ENCODE measurements around the gene RBM42.
"Not testable (repeated sequence)": the region's sequence is repeated elsewhere in the genome, so short reads cannot be mapped to it uniquely, and the experiment has no call there.

RBM42 gene

DNA sequence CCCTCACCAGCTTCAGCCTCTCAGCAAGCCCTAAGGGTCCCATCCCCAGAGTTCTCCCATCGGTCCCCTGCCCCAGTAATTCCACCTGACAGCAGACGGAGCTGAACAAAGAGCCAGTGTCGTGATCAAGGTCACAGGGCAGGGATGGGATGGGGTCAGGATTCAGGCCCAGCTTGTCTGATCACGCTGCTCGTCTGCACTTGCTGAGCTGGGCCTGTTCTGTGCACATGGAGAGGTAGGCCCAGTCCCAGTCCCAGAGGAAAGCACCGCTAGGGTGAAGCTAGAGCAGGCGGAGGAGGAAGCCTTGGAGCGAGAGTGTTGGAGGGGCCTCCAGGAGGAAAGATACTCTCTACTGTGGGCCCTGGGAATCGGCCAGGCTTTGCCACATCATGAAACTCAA is 7.1 kb upstream of the RBM42 start:
- DNase-seq: no peak

DNA sequence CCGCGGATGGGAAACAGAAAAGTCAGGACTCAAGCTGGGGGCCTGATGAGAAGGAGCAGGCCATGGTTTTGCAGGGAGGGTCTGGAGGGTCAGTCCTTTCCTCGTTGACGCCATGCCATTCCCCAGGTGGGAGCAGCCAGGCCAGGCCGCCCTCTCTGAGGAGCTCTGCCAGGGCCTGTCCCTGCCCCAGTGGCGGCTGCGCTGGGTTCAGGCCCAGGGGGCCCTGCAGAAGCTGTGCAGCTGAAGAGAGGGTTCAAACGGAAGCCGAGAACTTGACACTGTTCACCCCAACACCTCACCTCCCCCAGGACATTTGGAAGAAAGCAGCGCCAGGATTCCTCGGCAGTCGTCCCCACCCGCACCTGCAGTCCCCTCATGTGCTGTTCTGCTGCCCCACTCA is 6.1 kb upstream of the RBM42 start:
- DNase-seq: no peak

DNA sequence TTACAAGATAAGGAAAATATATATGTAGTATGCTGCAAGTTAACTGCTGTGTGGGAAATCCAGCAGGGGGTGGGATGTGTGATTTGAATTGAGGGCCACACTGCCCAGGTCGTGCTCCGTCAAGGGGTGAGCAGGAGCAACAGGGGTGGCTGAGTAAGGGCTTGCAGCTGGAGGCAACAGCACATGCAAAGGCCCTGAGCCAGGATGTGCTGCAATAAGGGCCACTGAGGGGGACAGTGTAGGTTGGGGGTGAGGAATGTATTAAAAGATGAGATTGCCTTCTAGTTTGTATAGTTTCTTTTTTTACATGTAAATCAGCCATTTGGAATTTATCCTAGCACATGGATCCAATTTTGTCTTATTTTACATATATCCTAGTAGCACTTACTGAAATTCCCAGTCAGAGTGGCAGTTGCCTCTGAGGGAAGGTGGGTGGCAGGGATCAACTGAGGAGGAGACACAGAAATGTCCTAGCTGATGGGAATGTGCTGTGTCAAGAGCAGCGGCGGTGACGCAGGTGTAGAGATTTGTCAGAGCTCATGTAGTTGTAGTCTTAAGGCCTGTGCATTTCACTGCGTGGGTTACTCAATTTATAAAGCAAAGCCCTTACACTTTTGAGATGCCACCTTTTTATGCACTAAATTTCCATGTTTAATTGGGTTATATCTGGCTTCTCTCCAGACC is 5.4 kb upstream of the RBM42 start:
- DNase-seq: no peak

DNA sequence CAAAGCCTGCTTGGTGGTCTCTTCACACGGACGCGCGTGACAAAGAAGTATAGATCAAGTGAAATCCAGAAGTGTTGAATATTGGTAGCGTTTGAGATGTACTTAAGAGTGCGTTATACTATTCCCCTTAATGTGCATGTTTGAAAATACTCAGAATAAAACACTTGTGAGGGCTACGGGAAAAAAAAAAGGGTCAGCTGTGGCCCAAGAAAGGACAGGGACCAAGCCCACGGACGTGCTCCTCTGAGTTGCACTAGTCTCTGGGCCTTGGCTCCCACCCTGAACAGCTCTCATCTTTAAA is 622 bp upstream of the RBM42 start:
- no peak for DNase-seq

DNA sequence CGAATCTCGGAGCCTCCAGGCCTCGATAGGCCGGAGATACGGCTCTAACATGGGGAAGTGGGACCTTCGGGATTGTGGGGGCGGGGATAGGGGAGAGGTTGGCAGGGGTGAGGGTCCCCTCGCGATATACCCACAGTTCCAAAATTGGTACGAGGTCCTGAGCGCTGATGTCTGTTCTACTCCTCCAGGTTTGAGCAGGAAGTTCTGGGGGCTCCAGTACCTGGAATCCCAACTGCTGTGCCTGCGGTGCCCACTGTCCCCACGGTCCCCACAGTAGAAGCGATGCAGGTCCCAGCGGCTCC is 447 bp downstream of the RBM42 start:
- no peak for DNase-seq

DNA sequence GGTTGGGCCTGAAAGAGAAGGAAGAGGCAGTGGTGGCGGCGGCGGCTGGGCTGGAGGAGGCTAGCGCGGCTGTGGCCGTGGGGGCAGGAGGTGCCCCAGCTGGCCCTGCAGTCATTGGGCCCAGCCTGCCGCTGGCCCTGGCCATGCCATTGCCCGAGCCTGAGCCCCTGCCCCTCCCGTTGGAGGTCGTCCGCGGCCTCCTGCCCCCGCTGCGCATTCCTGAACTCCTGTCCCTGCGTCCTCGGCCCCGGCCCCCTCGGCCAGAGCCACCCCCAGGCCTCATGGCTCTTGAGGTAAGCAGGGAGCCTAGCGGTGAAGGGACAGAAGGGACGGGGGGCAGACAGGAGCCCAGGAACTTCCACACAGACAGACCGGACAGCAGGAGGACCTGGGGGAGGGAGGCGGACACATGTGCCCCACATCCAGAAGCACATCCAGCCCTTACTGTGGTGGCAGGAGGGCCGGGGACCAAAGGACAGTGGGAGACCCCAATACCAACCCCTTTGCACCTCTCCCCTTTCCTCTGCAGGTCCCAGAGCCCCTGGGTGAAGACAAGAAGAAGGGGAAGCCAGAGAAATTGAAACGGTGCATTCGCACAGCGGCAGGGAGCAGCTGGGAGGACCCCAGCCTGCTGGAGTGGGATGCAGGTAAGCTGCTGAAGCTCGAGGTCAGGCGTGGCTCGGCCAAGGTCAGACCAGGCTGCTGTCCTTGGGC is 5.0 kb downstream of the RBM42 start:
- DNase-seq: no peak

DNA sequence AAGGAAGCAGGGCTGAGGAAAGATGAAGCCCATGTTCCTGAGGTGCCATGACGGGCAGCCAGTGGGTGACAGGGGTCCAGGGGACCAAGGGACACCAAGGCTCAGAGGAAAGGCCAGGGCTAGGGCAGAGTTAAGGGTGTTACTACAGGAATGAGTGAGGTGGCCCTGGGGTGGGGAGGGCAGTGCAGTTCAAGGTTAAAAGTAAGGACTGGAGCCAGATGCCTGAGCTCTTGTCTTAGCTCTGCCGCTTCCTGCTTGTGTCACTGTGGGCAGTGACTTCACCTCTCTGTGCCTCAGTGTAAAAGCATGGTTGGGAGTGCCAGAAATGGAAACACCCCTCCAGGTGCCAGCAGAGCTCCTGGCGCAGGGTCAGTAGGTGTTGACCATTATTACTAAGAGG is 7.8 kb downstream of the RBM42 start:
- no peak for DNase-seq

DNA sequence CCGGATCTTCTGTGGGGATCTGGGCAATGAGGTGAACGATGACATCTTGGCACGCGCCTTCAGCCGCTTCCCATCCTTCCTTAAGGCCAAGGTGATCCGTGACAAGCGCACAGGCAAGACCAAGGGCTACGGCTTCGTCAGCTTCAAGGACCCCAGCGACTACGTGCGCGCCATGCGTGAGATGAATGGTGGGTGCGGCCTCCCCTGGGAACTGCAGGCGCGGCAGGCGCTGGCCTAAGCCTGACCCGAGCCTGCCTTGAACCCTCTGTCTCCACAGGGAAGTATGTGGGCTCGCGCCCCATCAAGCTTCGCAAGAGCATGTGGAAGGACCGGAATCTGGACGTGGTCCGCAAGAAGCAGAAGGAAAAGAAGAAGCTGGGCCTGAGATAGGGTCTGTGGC is 8.3 kb downstream of the RBM42 start:
- no peak for DNase-seq

DNA sequence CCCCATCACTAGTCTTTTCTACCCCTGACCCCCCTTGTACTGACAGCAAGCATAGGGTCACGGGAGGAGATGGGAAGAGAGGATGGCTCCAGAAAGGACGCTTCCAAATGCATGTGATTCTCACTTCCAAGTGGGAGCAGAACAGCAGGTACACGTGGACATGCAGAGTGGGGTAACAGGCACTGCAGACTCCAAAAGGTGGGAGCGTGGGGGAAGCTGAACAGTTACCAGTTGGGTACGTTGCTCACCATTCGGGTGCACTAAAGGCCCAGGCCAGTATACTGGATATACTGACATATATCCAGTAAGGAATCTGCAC is 10.4 kb downstream of the RBM42 start:
- DNase-seq: no peak

DNA sequence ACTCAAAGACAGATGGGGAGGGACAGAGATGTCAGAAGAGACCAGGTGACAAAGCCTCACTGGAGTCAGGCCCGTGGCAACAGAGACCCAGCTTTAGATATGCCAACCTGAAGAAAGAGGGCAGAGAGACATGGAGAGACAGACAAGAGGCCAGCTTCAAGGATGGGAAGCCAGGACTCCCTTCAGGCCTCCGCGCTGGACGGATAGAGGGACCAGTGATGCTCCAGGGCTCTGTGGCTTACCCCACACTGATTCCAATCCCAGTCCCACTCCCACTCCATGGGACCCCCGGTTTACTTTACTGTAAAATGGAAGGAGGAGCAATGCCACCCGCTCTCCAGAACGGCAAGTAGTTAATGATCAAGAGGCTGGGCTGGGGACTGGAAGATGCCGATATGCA is 11.0 kb downstream of the RBM42 start:
- DNase-seq: no peak

DNA sequence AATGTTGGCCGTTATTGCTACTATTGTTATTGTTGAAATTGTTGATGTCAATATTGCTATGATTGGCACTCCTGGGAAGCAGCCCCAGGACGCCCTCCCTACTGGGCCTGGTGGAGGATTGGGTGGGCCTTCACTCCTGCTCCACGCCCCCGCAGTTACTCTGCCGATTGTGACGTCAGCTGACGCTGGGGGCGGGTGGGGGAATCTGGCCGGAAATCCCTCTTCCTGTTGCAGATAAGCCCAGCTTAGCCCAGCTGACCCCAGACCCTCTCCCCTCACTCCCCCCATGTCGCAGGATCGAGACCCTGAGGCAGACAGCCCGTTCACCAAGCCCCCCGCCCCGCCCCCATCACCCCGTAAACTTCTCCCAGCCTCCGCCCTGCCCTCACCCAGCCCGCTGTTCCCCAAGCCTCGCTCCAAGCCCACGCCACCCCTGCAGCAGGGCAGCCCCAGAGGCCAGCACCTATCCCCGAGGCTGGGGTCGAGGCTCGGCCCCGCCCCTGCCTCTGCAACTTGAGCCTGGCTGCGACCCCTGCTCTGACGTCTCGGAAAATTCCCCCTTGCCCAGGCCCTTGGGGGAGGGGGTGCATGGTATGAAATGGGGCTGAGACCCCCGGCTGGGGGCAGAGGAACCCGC is 12.8 kb downstream of the RBM42 start, which contains the start of gene ETV2:
TSS of gene ETV2 (plus strand) at position 231 of the 637 bp plus-strand sequence. CDS start 716 bp downstream, outside the sequence.
- no peak for DNase-seq

DNA sequence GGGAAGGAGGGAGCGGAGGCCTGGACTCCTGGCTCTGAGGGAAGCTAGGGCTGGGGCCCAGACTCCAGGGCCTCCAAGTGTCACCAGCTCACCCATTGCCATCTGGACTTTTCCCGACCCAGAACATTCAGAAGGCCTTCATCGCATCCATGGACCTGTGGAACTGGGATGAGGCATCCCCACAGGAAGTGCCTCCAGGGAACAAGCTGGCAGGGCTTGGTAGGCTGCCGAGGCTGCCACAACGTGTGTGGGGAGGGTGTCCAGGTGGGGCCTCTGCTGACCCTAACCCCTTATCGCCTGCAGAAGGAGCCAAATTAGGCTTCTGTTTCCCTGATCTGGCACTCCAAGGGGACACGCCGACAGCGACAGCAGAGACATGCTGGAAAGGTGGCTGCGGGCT is 13.5 kb downstream of the RBM42 start:
- no peak for DNase-seq

DNA sequence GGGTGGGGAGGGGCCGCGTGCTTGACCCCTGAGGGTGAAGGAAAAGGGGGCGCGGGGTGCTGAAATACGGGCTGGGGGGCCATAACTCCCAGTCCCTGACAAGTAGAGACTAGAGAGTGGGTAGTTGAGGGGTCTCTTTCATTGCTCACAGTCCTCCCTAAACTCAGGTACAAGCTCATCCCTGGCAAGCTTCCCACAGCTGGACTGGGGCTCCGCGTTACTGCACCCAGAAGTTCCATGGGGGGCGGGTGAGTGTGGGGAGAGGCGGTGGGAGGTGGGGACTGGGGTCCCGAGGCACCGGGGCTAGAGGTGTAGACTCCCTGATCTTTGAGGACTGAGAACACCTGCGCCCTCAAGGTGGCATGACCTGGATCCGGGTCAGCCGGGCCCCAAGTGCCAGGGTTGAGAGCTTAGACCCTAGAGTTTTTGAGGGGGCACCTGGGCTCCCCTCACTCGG is 14.0 kb downstream of the RBM42 start:
- DNase-seq: no peak

DNA sequence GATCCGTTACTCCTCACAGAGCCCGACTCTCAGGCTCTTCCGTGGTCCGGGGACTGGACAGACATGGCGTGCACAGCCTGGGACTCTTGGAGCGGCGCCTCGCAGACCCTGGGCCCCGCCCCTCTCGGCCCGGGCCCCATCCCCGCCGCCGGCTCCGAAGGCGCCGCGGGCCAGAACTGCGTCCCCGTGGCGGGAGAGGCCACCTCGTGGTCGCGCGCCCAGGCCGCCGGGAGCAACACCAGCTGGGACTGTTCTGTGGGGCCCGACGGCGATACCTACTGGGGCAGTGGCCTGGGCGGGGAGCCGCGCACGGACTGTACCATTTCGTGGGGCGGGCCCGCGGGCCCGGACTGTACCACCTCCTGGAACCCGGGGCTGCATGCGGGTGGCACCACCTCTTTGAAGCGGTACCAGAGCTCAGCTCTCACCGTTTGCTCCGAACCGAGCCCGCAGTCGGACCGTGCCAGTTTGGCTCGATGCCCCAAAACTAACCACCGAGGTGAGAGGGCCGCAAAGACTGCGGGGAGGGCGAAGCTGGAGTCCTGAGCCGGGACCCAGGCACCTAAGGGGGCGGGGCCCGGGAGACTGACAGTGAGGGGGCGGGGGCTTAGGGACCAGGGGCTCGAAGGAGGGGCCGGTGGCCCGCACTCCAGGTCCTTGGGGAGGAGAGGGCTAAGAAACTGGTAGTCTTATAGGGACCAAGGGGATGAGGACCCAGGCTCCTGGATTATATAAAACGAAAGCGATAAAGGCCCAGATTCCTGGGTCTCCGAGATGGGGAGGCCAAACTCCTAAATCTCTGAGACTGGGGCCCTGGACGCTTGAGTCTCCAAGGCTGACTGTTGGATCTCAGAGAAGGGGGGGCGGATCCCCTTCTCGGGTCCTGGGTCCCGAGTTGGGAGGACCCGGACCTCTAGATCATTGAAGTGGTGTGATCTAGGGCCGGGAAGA is 14.7 kb downstream of the RBM42 start:
- DNase-seq: peak; percentile 74

DNA sequence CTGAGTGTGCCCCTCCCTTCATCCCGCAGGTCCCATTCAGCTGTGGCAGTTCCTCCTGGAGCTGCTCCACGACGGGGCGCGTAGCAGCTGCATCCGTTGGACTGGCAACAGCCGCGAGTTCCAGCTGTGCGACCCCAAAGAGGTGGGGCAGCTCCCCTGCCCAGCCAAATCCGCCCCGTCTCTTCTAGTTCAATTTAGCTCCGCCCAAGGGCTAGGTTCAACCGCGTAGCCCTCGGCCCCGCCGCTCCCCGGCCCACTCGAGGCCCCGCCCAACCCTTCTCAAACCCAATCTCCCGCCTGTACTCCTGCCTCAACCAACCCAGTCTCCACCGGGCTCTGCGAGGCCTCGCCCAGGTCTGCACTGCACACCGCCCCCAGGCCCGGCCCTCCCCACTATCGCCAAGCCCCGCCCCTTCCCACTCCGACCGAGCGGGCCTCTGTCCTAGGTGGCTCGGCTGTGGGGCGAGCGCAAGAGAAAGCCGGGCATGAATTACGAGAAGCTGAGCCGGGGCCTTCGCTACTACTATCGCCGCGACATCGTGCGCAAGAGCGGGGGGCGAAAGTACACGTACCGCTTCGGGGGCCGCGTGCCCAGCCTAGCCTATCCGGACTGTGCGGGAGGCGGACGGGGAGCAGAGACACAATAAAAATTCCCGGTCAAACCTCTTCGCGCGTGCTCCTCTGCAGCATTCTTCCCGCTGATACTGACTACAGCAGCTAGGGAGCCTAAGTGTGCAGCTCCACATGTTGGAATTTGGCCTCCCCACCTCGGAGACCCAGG is 15.6 kb downstream of the RBM42 start:
- peak; percentile 94 for DNase-seq

DNA sequence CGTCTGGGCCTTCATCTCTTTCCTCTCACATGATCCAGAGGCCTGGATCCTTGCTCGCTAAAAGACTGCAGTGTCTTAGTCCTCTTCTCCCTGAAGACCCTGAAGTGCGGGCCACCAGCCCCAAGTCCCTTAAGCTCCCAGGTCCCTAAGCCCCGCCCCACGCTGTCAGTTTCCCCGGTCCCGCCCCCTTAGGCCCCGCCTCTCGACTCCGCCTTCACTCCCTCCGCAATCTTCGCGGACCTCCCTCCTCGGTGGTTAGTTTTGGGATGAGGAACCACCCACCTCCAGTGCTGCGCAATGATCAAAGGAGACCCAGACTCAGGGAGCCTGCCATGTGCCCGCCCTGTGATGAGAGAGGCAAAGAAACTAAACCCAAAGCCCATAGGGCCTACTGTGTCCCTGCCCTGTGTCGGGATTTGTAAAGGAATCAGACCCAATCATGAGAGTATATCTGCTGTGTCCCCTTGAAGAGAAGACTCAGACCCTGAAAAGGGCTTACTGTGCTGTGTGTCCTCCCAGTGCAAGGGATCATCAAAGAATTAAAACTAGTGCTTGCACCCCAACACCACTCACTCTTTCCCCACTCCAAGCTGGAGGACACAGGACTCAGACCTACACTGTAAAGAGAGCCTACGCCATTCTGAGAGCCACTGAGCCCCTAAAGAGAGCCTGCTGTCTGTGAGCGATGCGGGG is 16.3 kb downstream of the RBM42 start:
- DNase-seq: peak; percentile 72

DNA sequence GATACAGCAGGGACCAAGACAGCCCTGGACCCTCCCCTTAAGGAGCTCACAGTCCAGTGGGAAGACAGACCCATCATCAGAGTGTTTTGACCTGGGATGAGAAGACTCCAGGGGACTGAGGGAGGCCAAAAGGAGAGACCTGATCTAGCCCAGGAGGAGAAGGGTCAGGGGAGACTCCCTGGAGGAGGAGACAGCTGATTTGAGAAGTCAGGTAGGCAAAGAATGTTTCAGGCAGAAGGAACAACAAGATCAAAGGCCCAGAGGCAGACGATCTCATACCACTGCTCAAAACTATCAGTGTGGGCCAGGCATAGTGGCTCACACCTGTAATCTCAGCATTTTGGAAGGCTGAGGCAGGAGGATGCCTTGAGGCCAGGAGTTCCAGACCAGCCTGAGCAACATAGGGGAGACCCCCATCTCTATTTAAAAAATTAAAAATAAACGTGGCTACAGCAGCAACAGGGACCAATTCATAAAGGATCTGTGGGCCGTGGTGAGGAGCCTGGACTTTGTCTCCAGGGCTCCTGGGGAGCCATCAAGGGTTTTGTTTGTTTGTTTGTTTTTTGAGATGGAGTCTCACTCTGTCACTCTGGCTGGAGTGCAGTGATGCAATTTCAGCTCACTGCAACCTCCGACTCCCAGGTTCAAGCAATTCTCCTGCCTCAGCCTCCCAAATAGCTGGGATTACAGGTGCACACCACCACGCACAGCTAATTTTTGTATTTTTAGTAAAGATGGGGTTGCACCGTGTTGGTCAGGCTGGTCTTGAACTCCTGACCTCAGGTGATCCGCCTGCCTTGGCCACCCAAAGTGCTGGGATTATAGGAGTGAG is 17.1 kb downstream of the RBM42 start:
- no peak for DNase-seq

DNA sequence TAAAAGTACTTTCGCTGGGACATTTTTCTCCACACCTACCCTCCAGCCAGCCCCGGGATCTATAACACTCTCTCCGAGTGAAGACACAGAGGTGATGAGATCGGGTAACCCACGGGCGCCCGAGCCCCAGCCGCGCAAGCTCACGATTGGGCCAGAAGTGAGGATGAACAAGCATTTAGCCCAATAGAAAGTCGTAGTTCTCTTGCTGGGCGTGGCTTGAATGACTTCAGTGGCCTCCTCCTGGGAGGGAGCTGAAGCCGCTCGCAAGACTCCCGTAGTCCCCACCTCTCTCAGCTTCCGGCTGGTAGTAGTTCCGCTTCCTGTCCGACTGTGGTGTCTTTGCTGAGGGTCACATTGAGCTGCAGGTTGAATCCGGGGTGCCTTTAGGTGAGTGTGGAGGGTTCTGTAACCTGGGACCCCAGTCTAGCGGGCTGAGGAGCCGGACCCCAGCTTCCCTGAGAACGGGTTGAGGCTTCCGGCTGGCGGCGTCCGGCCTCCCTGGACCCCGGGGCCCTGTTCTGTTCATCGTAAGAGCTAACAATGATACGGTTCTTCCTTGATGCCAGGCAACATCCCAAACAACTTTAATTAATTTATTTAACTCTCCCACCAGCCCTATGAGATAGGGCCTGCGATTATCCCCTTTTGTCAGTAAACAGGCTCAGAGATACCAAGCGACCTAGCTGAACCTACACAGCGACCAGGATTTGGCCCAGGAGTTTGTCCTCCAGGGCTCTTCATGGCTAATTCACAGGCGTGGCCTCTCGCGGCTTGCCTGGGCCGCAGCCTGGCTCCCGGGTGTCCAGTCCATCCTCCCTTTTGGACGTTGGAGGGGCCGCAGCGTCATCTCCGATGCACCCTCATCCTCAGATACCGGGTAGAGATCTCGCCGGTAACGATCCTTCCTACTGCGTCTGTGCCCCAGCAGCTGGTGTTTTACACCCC is 19.5 kb downstream of the RBM42 start, which contains the start of gene COX6B1:
TSS of gene COX6B1 (plus strand) at position 307 of the 945 bp plus-strand sequence. CDS start 2,921 bp downstream, outside the sequence.
- DNase-seq: peak; percentile 88

DNA sequence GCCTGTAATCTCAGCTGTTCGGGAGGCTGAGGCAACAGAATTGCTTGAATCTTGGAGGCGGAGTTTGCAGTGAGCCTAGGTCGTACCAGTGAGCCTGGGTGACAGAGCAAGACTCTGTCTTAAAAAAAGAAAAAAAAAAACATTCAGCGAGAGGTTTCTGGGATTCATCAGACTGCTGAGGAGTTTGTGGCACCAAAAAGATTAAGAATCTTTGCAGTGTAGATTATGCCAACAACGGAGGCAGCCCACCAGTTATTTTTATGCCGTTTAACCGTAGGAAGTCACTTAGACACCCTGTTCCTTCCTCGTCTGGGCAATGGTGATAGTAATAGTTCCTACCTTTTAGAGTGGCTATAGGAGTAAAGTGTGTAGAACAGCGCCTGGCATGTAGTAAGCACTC is 21.7 kb downstream of the RBM42 start:
- no peak for DNase-seq

DNA sequence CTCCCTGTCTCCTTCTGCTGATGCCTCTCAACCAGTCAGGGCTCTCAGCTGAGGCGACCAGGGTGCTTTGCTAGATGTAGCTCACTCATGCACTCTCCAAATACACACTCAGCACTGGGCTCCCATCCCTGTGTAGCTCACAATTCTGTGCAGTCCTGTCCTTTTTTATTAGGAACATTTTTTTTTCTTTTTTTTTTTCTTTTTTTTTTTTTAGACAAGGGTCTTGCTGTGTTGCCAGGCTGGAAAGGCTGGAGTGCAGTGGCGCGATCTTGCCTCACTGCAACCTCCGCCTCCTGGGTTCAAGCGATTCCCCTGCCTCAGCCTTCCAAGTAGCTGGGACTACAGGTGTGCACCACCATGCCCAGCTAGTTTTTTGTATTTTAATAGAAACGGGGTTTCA is 26.0 kb downstream of the RBM42 start:
- not testable (repeated sequence) for DNase-seq

All from activated CD4-positive, alpha-beta T cell treated with anti-CD3 and anti-CD28 coated beads, Interleukin-2, amount 50 U/mL, for 1 hour (primary cell).